ENCODE data around the gene FKBP9. TPM values are rescaled to one million over a fixed set of nuclear protein-coding genes. Genes with fewer than 3 reads are reported as not detected.

The FKBP9 gene
- total RNA-seq, 1 experiment from 2014 or later, result 11.1 TPM

GRCh38 chr7:32937344-32938174 lies 19.7 kb upstream of the FKBP9 start:
- Histone ChIP-seq H3K4ac (ENCODE audit: low read depth, low read length) (no peak overlapping the region), H2BK12ac (ENCODE audit: insufficient read length, low read depth, low read length) (no peak overlapping the region), H4K5ac (ENCODE audit: insufficient read length, low read depth, low read length) (no peak overlapping the region), H3K27me3 (ENCODE audit: insufficient read depth, low read length) (peaks cover 54% of the 10 kb centered on the region), H2BK15ac (ENCODE audit: low read depth, low read length) (no peak overlapping the region), H3T11ph (ENCODE audit: low read length) (no peak overlapping the region), H3K4me1 (ENCODE audit: insufficient read depth, low read length) (no peaks in the 10 kb centered on the region), H3K18ac (ENCODE audit: insufficient read length, low read depth, low read length) (no peak overlapping the region), H2BK5ac (ENCODE audit: insufficient read length, low read length) (no peak overlapping the region), H3K79me2 (ENCODE audit: insufficient read depth, low read length) (no peaks in the 10 kb centered on the region), H2BK120ac (ENCODE audit: low read depth, low read length, poor library complexity, severe bottlenecking) (no peak overlapping the region), H3K14ac (ENCODE audit: insufficient read depth, low read length) (no peak overlapping the region), H2BK20ac (ENCODE audit: low read depth, low read length, poor library complexity, severe bottlenecking) (no peak overlapping the region), H4K91ac (ENCODE audit: insufficient read length, low read depth, low read length) (no peak overlapping the region), H2AK5ac (ENCODE audit: insufficient read length, low read length) (no peak overlapping the region), H3K56ac (ENCODE audit: insufficient read length, low read depth, low read length) (no peak overlapping the region), H3K79me1 (ENCODE audit: insufficient read depth, low read depth, low read length, poor library complexity, severe bottlenecking) (no peaks in the 10 kb centered on the region), H4K8ac (replicated peaks; ENCODE audit: insufficient read length, low read depth, low read length) (no peak overlapping the region), H2AFZ (ENCODE audit: low read length) (no peak overlapping the region), H3K27ac (ENCODE audit: insufficient read length, low read depth, low read length) (no peak overlapping the region), H4K20me1 (ENCODE audit: control insufficient read depth, insufficient read depth, insufficient read length) (no peaks in the 10 kb centered on the region), H3K23me2 (ENCODE audit: insufficient read length, low read depth, low read length, poor library complexity, severe bottlenecking) (peaks cover 6% of the 10 kb centered on the region), H3K9me3 (ENCODE audit: control insufficient read depth, low read depth, low read length) (no peaks in the 10 kb centered on the region), H3K23ac (ENCODE audit: insufficient read length, low read depth, low read length) (no peak overlapping the region), H3K4me2 (ENCODE audit: insufficient read depth, insufficient read length, low read length) (no peak overlapping the region), H3K9ac (ENCODE audit: extremely low read depth, insufficient read length, low read length) (no peak overlapping the region)
- Mint-ChIP-seq H3K36me3 (ENCODE audit: insufficient read depth in 1 of 3, low read depth in 3 of 3) (no peaks in the 10 kb centered on the region; a peak in 1 of 7 replicates), H3K9me3 (peaks cover 0 to 6% of the 10 kb centered on the region in 2 experiments; a peak in 2 of 5 replicates), H3K4me3 (no peak overlapping the region), H3K4me1 (peaks cover 14% of the 10 kb centered on the region in 2 experiments), H3K27ac (no peak overlapping the region), H3K27me3 (ENCODE audit: low read depth) (peaks cover 99% of the 10 kb centered on the region)
- WGBS (ENCODE audit: extremely low coverage, insufficient read length, low lambda C conversion rate), result no CpG with 5 or more reads among the region's 10 CpGs
- no peak for TF ChIP-seq CTCF (conservative IDR thresholded peaks at IDR 0.05)
- DNase-seq, result no peak

All from H9 (cell line).